NCI-H2029 treated with DMSO at 0.1 percent for 48 hours (cell line): ENCODE results near the gene EFHC1.
"Not testable (repeated sequence)": the region's sequence is repeated elsewhere in the genome, so short reads cannot be mapped to it uniquely, and the experiment has no call there.

Source experiments
- DNase-seq: peaks from one replicate; lab custom pipeline; 2025; lab: John Stamatoyannopoulos, UW

Gene EFHC1

GRCh38 chr6:52399511-52400312 is 20.4 kb upstream of the EFHC1 start:
- DNase-seq, result peak; percentile 55

GRCh38 chr6:52400313-52401041 is 19.7 kb upstream of the EFHC1 start:
- no peak for DNase-seq

DNA sequence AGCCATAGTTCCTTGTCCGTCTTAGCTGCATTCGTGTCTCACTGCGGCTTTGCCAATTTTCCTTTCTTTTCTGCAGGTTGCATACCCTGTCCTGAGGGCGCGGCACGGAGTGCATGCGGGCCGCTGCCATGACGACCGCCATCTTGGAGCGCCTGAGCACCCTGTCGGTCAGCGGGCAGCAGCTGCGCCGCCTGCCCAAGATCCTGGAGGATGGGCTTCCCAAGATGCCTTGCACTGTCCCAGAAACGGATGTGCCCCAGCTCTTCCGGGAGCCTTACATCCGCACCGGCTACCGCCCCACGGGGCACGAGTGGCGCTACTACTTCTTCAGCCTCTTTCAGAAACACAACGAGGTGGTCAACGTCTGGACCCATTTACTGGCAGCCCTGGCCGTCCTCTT is 17.1 kb upstream of the EFHC1 start:
- DNase-seq, result no peak

GRCh38 chr6:52403627-52404026 is 16.5 kb upstream of the EFHC1 start:
- peak; percentile 78 for DNase-seq

- DNase-seq, result no peak
Measured at GRCh38 chr6:52405243-52405642, 14.9 kb upstream of the EFHC1 start.

- DNase-seq, result peak; percentile 21
Measured at GRCh38 chr6:52407467-52407866, 12.7 kb upstream of the EFHC1 start.

DNA sequence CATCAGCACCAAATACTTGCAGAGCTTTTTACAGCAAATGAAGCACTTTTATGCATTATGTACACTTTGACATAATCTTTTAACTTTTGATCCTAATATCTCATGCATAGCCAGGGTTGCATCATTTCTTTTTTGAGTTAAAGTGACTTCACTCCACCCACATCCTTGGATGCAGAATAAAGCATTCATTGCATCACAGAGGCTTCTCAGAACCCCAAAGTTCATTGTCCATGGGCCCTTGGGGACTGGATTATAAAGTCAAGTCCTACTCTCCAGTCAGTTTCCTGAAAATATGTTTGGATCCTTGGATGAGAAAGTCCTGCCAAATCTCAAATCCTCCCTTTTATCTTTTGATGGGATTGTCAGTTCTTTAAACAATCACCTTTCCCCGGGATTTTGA is 10.6 kb upstream of the EFHC1 start:
- DNase-seq, result no peak

DNA sequence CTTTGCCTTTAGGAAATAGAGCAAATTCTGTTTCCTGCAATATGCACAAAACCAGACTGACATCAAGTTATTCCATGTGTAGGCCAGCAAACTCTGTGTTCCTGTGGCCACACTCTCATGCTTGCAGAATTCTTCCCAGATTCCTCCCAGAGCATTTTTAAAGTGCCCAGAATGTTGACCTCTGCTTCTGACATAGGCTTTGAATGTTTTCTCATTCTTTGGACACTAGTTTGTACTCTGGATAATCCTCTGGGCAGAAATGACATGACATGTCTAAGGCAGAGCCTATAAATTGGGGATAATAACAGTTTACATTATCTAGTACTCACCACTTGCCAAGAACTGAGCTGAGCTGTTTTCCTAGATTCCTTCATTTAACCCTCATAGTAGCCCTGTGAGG is 9.2 kb upstream of the EFHC1 start:
- DNase-seq, result no peak

GRCh38 chr6:52411911-52412310 is 8.2 kb upstream of the EFHC1 start:
- DNase-seq, result no peak

DNA sequence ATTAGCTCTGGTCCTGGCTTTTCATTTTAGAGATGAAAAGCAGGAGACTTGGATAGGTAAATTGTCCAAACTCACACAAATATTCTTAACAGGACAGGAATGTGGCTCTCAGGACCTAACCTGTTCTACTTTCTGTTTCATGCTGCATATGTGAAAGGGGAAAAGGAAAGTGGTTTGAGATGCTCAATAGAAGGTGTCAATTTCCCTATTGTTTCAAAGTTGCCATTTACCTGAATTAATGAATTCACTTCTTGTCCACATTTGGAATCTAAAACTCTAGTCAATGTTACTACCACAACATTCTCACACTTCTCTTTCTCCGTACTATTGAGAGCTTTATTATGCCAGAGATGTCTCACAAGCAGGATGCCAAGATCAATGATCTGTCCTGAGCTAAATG is 4.8 kb upstream of the EFHC1 start:
- DNase-seq, result no peak

DNA sequence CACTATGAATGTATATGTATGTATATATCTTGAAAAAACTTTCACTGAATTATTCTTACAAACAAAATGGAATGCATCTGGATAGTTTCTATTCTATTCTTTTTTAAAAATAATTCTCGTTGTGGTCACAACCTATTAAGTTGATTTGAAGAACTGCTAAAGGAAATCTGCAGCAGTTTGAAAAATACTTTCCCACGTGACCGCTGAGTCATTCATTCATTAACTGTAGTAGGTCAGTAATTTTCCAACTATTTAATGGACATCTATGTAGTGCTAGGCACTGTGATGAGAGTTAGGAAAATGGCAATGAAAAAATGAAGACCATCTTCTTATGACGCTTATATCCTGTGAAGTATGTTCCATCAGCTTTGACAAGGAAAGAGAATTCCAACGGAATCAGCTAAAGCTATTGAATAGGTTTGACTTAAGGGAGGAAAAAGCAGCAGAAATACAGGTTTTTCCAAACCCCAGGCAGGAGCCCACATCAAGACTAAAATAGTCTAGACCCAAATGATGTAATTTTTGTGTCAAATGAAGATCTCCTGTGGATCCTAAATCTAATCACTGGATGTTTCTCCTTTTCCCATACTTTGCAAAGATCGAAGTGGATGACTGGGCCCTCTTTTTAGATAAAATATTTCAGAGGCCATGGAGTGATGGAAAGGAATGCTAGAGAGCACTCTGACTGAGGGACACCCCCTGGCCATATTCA is 4.1 kb upstream of the EFHC1 start:
- no peak for DNase-seq

- DNase-seq, result peak; percentile 11
Measured at GRCh38 chr6:52416629-52417151, 3.5 kb upstream of the EFHC1 start.

DNA sequence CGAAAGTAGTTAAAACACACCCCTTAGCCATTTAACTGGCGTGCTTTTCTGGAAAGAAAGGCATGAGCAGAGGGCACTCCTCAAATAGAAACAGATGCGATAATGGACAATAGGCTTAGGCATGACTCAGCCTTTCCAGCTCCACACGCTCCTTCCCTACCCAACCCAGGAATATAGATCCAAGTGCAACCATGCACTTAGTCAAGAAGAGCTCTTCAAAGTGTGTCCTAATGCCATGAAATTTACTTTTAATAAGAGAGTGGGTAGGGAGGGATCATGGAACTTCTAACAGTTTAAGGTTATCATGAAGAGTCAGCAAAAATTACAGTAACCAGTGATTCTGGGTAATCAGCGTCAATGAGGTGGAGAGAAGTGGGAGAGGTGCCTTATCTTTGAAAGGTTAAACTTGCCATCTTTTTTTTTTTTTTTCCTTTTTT is 2.4 kb upstream of the EFHC1 start:
- no peak for DNase-seq

- DNase-seq, result no peak
Measured at GRCh38 chr6:52418606-52419005, 1.5 kb upstream of the EFHC1 start.

GRCh38 chr6:52420668-52421358 is 671 bp downstream of the EFHC1 start:
- peak; percentile 48 for DNase-seq

DNA sequence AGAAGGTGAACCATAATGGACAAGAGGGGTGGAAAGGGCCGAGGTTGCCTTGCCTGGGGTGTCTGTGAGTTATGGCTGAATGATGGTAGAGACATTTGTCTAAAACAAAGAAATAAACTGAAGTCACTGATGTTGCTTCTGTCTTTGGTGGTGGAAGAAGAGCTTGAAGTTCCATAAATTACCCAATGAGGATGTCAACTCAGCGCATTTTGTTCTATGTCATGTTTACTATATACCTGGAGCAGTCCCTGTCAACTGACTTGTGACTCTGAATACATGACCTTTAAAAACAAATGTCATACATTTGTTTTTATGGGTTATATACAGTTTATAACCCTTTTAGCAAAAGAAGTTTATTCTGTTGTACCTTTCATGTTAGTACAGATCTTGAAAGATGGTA is 2.0 kb downstream of the EFHC1 start:
- no peak for DNase-seq

DNA sequence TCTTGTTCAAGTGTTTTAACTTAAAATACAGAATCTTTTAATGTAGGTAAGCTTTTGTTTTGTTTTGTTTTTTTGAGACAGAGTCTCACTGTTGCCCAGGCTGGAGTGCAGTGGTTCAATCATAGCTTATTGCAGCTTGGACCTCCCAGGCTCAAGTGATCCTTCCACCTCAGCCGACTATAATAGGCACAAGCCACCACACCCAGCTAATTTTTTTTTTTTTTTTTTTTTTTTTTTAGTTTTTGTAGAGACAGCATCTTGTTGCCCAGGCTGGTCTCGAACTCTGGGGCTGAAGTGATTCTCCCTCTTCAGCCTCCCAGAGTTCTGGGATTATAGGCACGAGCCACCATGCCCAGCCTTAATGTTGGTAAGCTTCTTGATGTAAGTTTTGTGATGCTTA is 3.3 kb downstream of the EFHC1 start:
- DNase-seq, result no peak

GRCh38 chr6:52423971-52424381 is 3.8 kb downstream of the EFHC1 start:
- no peak for DNase-seq

- DNase-seq, result no peak
Measured at GRCh38 chr6:52424513-52424912, 4.4 kb downstream of the EFHC1 start.

DNA sequence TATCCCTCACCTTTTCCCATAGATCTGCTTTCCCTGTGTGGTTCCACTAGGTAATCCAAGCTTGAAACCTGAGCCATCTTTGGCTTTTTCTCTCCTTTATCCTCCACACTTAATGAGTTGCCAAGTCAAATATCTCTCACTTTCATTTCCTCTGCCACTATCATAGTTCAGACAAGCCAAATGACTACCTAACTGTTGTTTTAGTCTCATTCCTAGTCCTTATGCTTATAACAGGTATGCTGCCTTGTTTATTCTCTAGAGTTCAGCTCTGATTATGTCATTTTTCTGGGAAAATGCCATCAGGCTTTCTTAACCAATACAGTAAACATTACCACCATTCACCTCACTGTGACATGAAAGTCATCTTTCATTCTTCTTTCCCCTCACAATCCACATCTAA is 6.5 kb downstream of the EFHC1 start:
- DNase-seq, result peak; percentile 56

DNA sequence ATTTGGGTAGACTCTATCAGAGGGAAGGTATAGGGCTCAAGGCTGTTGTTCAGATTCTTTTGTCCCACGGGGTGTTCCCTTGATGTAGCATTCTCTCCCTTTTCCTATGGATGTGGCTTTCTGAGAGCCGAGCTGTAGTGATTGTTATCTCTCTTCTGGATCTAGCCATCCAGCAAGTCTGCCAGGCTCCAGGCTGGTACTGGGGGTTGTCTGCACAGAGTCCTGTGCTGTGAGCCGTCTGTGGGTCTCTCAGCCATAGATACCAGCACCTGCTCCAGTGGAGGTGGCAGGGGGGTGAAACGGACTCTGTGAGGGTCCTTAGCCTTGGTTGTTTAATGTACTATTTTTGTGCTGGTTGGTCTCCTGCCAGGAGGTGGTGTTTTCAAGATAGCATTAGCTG is 13.2 kb downstream of the EFHC1 start:
- DNase-seq, result not testable (repeated sequence)

GRCh38 chr6:52435345-52435744 is 15.2 kb downstream of the EFHC1 start:
- no peak for DNase-seq
